ENCODE data around the gene CWF19L1. TPM values are rescaled to one million over a fixed set of nuclear protein-coding genes. Genes with fewer than 3 reads are reported as not detected.
"Not testable (repeated sequence)": the region's sequence is repeated elsewhere in the genome, so short reads cannot be mapped to it uniquely, and the experiment has no call there.

The CWF19L1 gene
- total RNA-seq, 4 donors from 2014 or later: 17.1 to 21.1 (median 19.3) TPM

- 61 to 74% methylated on average over 3 of the region's 3 CpGs for WGBS, 2 donors
- DNase-seq: no peak
- Histone ChIP-seq H3K36me3 (no peaks in the 10 kb centered on the region), H3K27ac (no peak overlapping the region), H3K27me3 (no peaks in the 10 kb centered on the region), H3K9me3 (no peaks in the 10 kb centered on the region), H3K4me1 (peaks cover 0 to 5% of the 10 kb centered on the region in 2 donors), H3K4me3 (replicated peaks in 1 of 3) (no peak overlapping the region)
- TF ChIP-seq POLR2A (IDR thresholded peaks at IDR 0.05): no peak
- intact Hi-C loops (cut with DNase I): no loop called here
These were observed 23.9 kb upstream of the CWF19L1 start for GRCh38 chr10:100291356-100291755.

DNA sequence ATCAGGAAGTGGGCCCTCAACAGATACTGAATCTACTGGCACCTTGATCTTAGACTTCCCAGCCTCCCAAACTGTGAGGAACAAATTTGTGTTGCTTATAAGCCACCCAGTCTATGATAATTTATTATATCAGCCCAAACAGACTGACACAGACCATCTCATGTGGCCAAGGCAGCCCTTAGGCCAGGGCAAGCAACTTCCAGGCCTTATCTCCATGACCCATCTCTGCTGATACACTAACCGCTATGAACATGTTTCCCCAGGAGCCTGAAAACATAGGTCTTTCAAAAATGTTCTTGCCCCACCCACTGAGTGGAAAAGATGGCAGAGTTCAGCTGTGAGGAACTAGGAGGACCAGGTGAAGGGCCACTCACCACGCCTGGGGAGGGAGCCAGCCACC lies 22.2 kb upstream of the CWF19L1 start:
- H3K4me3 ChIP-seq (replicated peaks in 1 of 3): no peak overlapping the region

GRCh38 chr10:100288196-100288595 lies 20.8 kb upstream of the CWF19L1 start:
- intact Hi-C loops (cut with DNase I): no loop called here
- Histone ChIP-seq H3K27ac (no peak overlapping the region), H3K36me3 (no peaks in the 10 kb centered on the region), H3K4me1 (peaks cover 7 to 18% of the 10 kb centered on the region in 2 donors), H3K4me3 (replicated peaks in 1 of 3) (no peak overlapping the region), H3K9me3 (no peaks in the 10 kb centered on the region), H3K27me3 (no peaks in the 10 kb centered on the region)
- DNase-seq: no peak
- whole genome bisulfite sequencing, 2 donors: 83% methylated on average over 5 of the region's 5 CpGs
- no peak for TF ChIP-seq POLR2A (IDR thresholded peaks at IDR 0.05)
- TF ChIP-seq, protein P1, sequence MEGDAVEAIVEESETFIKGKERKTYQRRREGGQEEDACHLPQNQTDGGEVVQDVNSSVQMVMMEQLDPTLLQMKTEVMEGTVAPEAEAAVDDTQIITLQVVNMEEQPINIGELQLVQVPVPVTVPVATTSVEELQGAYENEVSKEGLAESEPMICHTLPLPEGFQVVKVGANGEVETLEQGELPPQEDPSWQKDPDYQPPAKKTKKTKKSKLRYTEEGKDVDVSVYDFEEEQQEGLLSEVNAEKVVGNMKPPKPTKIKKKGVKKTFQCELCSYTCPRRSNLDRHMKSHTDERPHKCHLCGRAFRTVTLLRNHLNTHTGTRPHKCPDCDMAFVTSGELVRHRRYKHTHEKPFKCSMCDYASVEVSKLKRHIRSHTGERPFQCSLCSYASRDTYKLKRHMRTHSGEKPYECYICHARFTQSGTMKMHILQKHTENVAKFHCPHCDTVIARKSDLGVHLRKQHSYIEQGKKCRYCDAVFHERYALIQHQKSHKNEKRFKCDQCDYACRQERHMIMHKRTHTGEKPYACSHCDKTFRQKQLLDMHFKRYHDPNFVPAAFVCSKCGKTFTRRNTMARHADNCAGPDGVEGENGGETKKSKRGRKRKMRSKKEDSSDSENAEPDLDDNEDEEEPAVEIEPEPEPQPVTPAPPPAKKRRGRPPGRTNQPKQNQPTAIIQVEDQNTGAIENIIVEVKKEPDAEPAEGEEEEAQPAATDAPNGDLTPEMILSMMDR (IDR thresholded peaks at IDR 0.05): no peak

More for the DNA sequence above, 22.2 kb upstream of the CWF19L1 start:
- no peaks in the 10 kb centered on the region for H3K27me3 ChIP-seq
- no peak overlapping the region for H3K27ac ChIP-seq
- 58 to 79% methylated on average over 2 of the region's 2 CpGs for WGBS, 2 donors
- intact Hi-C loops (cut with DNase I): no loop called here
- peaks cover 7 to 18% of the 10 kb centered on the region in 2 donors for H3K4me1 ChIP-seq
- no peaks in the 10 kb centered on the region for H3K36me3 ChIP-seq
- no peak for DNase-seq
- no peaks in the 10 kb centered on the region for H3K9me3 ChIP-seq
- TF ChIP-seq, protein P1 (IDR thresholded peaks at IDR 0.05): no peak
- no peak for TF ChIP-seq POLR2A (IDR thresholded peaks at IDR 0.05)

GRCh38 chr10:100287756-100288155 lies 20.3 kb upstream of the CWF19L1 start:
- no peaks in the 10 kb centered on the region for H3K36me3 ChIP-seq
- peaks cover 7 to 18% of the 10 kb centered on the region in 2 donors for H3K4me1 ChIP-seq
- no peak overlapping the region for H3K27ac ChIP-seq
- H3K9me3 ChIP-seq: no peaks in the 10 kb centered on the region
- no peak overlapping the region for H3K4me3 ChIP-seq (replicated peaks in 1 of 3)
- DNase-seq: no peak
- intact Hi-C loops (cut with DNase I): no loop called here
- TF ChIP-seq POLR2A (IDR thresholded peaks at IDR 0.05): no peak
- TF ChIP-seq, protein P1 (IDR thresholded peaks at IDR 0.05): no peak
- WGBS, 2 donors: 96 to 97% methylated on average over 6 of the region's 6 CpGs
- no peaks in the 10 kb centered on the region for H3K27me3 ChIP-seq

DNA sequence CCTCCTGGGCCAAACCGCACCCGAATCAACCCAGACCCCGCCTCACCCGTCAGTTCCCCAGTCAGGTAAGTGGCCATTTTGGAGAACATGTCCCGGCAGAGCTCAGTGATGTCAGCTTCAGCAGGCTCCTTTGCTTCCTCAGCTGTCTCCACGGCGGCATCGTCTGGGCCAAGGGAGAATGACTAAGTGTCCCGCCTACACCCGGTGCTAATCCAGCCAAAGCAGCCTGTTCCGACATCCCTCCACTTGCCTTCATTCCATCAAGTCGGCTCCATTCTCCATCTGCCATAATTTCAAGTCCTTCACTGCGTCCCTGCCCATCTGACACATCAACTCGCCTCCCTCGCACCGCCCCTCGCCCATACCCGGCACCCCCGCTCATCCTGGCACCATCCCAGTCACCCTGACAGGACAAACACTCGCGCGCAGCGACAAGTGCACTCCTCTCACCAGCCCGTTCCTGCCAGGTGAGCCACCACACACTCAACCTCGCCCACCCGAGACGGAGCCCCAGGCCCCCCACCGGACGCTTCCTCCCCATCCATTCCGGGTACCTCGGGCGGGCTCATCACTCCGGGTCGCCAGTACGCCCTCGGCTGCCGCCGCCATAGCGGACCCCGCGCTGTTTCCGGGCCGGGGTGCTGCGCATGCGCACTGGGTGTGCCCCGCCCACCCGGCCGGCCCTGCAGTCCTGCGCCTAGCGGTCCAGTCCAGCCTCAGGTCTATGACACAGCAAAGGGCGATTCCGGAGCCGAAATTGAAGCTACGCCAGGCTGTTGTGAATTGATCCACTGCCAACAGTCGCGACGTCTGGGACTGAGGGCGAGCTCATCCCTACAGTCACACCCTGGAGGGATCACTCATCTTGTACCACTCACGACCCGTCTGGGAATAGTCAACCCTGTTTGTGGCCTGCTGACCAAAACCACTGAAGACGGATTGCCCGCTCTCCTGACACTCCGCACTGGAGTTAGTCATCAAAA lies 18.9 kb upstream of the CWF19L1 start, which contains the start of gene BLOC1S2:
Gene BLOC1S2 (minus strand): TSS at position 630 of the 983 bp plus-strand sequence. CDS start 21 bp downstream, at position 609.
- peak; percentile 81 to 85 for DNase-seq
- Histone ChIP-seq H3K4me3 (replicated peaks in 1 of 3) (peak within 1 kb of the TSS; percentile 56 to 72 (median 65)), H3K36me3 (no peaks in the 10 kb centered on the region), H3K9me3 (no peaks in the 10 kb centered on the region), H3K27ac (peak within 1 kb of the TSS; percentile 77 to 85 (median 80)), H3K4me1 (peaks cover 7 to 18% of the 10 kb centered on the region in 2 donors), H3K27me3 (no peaks in the 10 kb centered on the region)
- TF ChIP-seq, protein P1 (IDR thresholded peaks at IDR 0.05): peak in 3 of 6 experiments; percentile 4 to 26 (median 15)
- TF ChIP-seq POLR2A (IDR thresholded peaks at IDR 0.05): peak; percentile 20 to 87
- 4 to 5% methylated on average over 45 to 54 of the region's 63 CpGs for WGBS, 2 donors
- intact Hi-C loops (cut with DNase I): no loop called here

- H3K27ac ChIP-seq; H3K27me3 ChIP-seq; H3K9me3 ChIP-seq; H3K4me3 ChIP-seq (replicated peaks in 1 of 3); intact Hi-C loops (cut with DNase I); H3K36me3 ChIP-seq; DNase-seq: not testable (repeated sequence)
- H3K4me1 ChIP-seq: peaks cover 7 to 18% of the 10 kb centered on the region in 2 donors
- WGBS, 2 donors: 85 to 90% methylated on average over 12 of the region's 12 CpGs
These were observed 17.9 kb upstream of the CWF19L1 start for GRCh38 chr10:100285326-100285725.
